GM21390 (cell line): ENCODE data around the gene GARRE1.

ENCODE experiments used
- ATAC-seq: cut with Tn5 transposase; IDR thresholded peaks from one replicate; pipeline ENCODE4 v1.9.1; 2021; ENCODE audit not compliant: unreplicated experiment

Gene GARRE1

DNA sequence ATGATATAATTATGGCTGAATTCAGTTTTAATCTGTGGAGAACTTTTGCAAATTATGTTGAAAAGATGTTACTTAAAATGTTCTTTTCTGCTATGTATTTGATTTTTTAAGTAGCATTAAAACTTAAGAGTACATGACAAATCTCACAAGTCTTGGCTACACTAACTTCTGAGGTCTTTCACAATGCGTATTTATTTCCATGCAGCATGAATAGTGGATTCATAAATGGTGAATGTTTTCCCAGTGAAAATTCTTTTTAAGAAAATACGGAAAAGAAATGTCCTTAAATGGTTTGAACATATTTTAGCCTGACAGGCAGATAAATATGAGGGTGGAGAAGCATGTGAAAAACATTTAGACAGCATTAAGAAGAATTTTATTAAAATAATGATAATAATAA is 30.2 kb downstream of the GARRE1 start:
- no peak for ATAC-seq

DNA sequence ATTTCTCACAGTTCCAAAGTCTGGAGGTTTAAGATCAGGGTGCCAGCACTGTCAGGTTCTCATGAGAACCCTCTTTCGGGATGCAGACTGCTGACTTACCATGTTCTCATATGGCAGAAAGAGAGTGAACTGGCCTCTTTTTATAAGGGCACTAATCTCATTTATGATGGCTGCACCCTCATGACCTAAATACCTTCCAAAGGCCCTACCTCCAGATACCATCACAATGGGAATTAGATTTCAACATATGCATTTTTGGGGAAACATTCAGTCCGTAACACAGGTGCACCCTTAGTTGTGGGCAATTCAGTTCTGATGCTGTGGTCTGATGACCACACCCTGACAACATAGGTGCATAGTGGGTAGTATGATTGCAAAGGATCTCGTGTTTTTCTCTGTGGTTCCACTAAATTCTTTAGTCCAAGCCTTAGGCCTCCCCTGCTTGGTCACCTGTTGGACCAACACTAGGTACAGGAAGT is 33.3 kb downstream of the GARRE1 start:
- ATAC-seq, result no peak

DNA sequence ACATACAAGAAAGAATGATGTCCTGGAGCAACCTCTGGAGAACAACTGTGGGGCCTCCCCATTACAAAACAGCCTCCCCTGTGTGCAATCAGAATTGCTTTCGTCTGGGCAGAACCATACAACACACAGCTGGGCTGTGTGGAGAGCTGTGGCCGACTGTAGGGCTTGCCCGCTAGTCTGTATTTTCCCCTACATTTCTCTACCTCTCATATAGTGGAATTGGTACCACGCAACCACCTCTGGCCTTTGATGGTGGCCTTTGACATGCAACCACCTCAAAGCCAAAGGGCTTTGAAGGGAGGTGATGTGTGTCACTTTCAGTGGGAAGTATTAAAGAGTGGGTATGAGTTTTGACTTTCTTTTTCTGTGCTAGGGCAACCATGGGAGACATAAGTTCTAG is 34.0 kb downstream of the GARRE1 start:
- ATAC-seq, result no peak

DNA sequence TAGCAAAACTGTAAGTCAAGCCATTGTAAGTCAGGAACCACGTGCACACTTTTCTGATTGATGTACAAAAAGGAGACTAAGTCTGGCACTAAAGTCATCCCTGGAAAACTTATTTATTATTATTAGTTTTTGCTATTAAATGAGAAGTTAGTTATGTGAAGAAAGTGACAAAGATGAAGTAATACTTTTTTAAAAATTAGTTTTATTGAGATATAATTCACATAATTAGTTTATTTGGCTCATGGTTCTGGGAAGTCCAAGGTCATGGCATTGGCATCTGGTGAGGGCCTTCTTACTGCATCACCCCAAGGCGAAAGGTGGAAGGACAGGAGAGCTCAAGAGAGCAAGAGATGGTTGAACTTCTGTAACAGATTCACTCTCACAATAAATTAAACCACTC is 36.9 kb downstream of the GARRE1 start:
- ATAC-seq, result no peak

DNA sequence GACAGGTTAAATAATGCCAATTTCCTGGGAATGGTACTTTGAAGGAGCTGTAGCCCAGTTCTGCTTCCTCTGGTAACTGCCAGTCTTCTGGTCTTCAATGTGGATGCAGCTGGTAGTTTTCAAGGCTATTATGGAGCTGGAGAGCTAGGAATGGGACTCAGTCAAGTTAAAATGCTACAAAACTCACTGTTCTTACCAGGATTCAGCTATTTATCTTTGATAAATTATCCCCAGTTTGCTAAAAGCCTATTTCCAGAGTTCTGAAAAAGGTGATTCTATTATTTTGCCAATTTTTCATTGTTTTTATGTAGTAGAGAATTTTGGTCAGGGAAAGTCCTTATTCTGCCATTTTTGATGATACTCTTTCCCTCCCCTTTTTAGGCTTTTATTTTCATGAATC is 40.7 kb downstream of the GARRE1 start:
- ATAC-seq, result no peak

DNA sequence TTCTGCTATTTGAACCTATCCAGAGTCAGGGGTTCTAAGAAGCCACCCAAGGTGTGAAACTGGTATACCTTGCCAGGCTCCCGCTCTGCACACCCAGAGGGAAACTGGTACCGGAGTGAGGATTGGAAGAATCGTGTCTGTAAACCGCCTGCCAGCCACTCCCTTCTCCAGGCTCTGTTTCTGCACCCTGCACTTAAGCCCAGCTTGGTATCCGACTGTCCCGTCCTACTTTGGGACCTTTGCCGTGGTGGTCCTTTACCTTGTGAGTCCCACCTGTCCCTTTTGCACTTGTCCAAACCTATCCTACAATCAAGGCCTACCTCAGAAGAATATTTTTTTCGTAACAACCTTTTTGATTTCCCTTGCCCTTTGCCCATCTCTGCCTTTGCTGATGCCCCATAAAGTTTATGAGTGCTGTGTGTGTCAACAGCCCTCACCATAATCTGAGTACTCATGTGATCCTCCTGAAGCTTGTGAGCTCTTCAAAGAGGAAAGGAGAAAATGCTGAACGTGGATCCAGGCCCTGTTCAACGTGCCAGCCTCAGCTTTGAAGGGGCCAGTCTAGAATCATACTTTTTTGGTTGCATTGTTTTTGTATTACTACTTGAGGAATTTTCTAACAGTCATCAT is 44.7 kb downstream of the GARRE1 start:
- no peak for ATAC-seq

DNA sequence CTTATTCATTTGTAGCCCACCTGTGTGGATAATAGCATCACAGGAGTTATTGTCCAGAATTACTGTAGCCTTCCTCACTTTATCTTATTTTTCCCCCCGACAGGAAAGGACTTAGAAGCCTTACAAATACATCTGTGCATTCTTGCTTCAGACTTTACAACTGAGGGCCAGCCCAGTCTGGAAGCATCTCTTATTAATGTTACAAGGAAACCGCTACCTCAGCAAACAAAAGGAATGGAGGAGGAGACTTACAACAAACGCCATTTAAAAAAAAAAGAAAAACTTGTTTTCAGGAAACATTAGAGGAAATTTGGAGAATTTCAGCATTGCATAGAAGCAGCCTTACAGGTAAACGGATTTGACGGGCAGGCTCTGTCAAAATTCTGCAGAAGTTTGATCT is 45.2 kb downstream of the GARRE1 start:
- ATAC-seq, result no peak

DNA sequence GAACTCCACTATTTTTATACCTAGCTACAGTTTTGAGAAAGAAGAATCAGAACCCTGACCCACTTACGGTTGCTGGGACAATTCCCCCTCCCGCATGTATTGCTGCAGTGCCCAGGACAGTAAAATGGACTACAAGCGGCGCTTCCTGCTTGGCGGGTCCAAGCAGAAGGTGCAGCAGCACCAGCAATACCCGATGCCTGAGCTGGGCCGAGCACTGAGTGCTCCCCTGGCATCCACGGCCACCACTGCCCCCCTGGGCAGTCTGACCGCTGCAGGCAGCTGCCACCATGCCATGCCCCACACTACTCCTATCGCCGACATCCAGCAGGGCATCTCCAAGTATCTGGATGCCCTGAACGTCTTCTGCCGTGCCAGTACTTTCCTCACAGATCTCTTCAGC is 46.0 kb downstream of the GARRE1 start:
- no peak for ATAC-seq

DNA sequence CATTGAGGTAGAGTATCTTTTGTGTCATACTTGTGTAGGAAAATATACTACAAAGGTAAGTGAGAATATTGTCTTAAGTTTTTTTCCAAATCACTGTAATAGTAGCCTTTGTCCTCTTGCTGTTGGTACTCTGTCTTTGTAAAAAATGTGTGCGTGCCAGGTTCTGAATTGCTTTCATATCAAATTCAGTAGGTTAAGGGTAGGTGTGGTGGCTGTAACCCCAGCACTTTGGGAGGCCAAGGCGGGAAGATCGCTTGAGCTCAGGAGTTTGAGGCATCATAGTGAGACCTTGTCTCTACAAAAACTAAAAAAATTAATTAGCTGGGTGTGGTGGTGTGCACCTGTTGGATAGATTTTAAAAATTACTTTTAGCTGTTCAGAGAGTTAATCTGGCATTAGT is 46.6 kb downstream of the GARRE1 start:
- ATAC-seq, result no peak
